Left ventricle myocardium inferior (tissue), 1 donor: ENCODE data around the gene MEST. TPM values are rescaled to one million over a fixed set of nuclear protein-coding genes. Genes with fewer than 3 reads are reported as not detected.

Source experiments
- DNase-seq: peaks from one replicate; pipeline ENCODE4 v3.0.0-alpha.2; 2020
- H3K27ac ChIP-seq: fragments of 200-600 bp; replicated peaks from 2 replicates; pipeline ENCODE4 v1.8.0; 2021
- H3K27me3 ChIP-seq: fragments of 200-600 bp; 2 replicates; pipeline ENCODE4 v1.8.0; 2021; ENCODE audit warnings: low read depth
- H3K36me3 ChIP-seq: fragments of 200-600 bp; 2 replicates; pipeline ENCODE4 v1.8.0; 2021
- H3K4me1 ChIP-seq: fragments of 200-600 bp; 2 replicates; pipeline ENCODE4 v1.8.0; 2021
- H3K4me3 ChIP-seq: fragments of 200-600 bp; 2 replicates; pipeline ENCODE4 v1.8.0; 2021; ENCODE audit warnings: mild to moderate bottlenecking, moderate library complexity
- H3K9me3 ChIP-seq: fragments of 200-600 bp; replicated peaks from 2 replicates; pipeline ENCODE4 v1.8.0; 2021
- CTCF ChIP-seq: fragments of 200-600 bp; IDR thresholded peaks from 2 replicates; pipeline ENCODE4 v1.8.0; 2021; ENCODE audit warnings: antibody characterized with exemption, mild to moderate bottlenecking, borderline replicate concordance
- intact Hi-C: fragments of 100-400 bp; cut with micrococcal nuclease; formaldehyde crosslinking; loops from one replicate; pipeline ENCODE4 v1.11.0; 2022
- microRNA-seq: library from miRNA; unstranded; fragments of <30 nt; microRNA quantifications from one replicate; pipeline ENCODE4 v1.2.0, GENCODE V29; 2020
- total RNA-seq: library from RNA; stranded (reverse); fragmentation: NEBNext Ultra II Directional; extraction: Animal tissue kit (Norgen Biotek cat#: 25700); gene quantifications from one replicate; pipeline ENCODE4 v1.2.1, GENCODE V29; 2021
- donor health status: DM: no; HTN: yes; CAD: no; lungs with severe emphysema.

MEST gene
- total RNA-seq, 1 donor from 2014 or later, result 4.9 TPM

GRCh38 chr7:130543487-130544010 lies 51.7 kb downstream of the MEST start:
- H3K4me3 ChIP-seq, result no peak overlapping the region
- DNase-seq, result no peak
- no peaks in the 10 kb centered on the region for H3K4me1 ChIP-seq
- intact Hi-C loops, result no loop called here
- no peak for TF ChIP-seq CTCF
- no peaks in the 10 kb centered on the region for H3K9me3 ChIP-seq
- peaks cover 24% of the 10 kb centered on the region for H3K36me3 ChIP-seq
- peak overlapping the region; percentile 14 for H3K27ac ChIP-seq
- H3K27me3 ChIP-seq, result no peaks in the 10 kb centered on the region

- Histone ChIP-seq H3K27me3 (no peaks in the 10 kb centered on the region), H3K27ac (no peak overlapping the region), H3K4me3 (no peak overlapping the region), H3K4me1 (no peaks in the 10 kb centered on the region), H3K9me3 (no peaks in the 10 kb centered on the region), H3K36me3 (peaks cover 28% of the 10 kb centered on the region)
- intact Hi-C loops, result no loop called here
- DNase-seq, result no peak
- no peak for TF ChIP-seq CTCF
Measured at GRCh38 chr7:130544356-130544755, 52.5 kb downstream of the MEST start.

GRCh38 chr7:130553398-130554029 lies 61.6 kb downstream of the MEST start:
- Histone ChIP-seq H3K27ac (no peak overlapping the region), H3K27me3 (no peaks in the 10 kb centered on the region), H3K9me3 (no peaks in the 10 kb centered on the region), H3K36me3 (peaks cover 20% of the 10 kb centered on the region), H3K4me1 (no peaks in the 10 kb centered on the region), H3K4me3 (no peak overlapping the region)
- no peak for DNase-seq
- intact Hi-C loops, result no loop called here
- TF ChIP-seq CTCF, result no peak

- Histone ChIP-seq H3K27ac (no peak overlapping the region), H3K36me3 (peaks cover 16% of the 10 kb centered on the region), H3K4me3 (no peak overlapping the region), H3K4me1 (no peaks in the 10 kb centered on the region), H3K9me3 (no peaks in the 10 kb centered on the region), H3K27me3 (no peaks in the 10 kb centered on the region)
- no peak for DNase-seq
- no peak for TF ChIP-seq CTCF
- intact Hi-C loops, result no loop called here
Measured at GRCh38 chr7:130554481-130554880, 62.6 kb downstream of the MEST start.

Small RNAs within 50 kb of the gene (microRNA-seq; reads per million reads assigned to microRNA genes)
- gene MIR335, result 1,127 reads per million, percentile 85 among the genes with 10 or more reads in this experiment

Other genes with a start within 250 kb of the MEST start
- not detected for gene CPA2, start 225.2 kb upstream of the MEST start, total RNA-seq
- not detected for gene CPA4, start 198.9 kb upstream of the MEST start, total RNA-seq
- not detected for gene CPA5, start 147.3 kb upstream of the MEST start, total RNA-seq
- gene CPA1, start 111.6 kb upstream of the MEST start, total RNA-seq, result not detected
- gene CEP41, start 51.1 kb upstream of the MEST start, total RNA-seq, result 5.8 TPM
- gene COPG2, start 176.7 kb downstream of the MEST start, total RNA-seq, result 16.9 TPM
- not detected for gene TSGA13, start 194.5 kb downstream of the MEST start, total RNA-seq
- 0.11 TPM for gene KLF14, start 242.1 kb downstream of the MEST start, total RNA-seq